GM23338 (cell line): ENCODE measurements around the gene SH3BP2. TPM values are rescaled to one million over a fixed set of nuclear protein-coding genes. Genes with fewer than 3 reads are reported as not detected.

Source experiments
- ATAC-seq: fragments of 200-7000 bp; cut with Tn5 transposase; 3 replicates; pipeline ENCODE4 v1.9.1; 2020
- DNase-seq: peaks from one replicate; pipeline ENCODE4 v3.0.0-alpha.2; 2015; ENCODE audit warnings: low spot score
- H2AFZ ChIP-seq: fragments of 200-600 bp; sonication (generic); 2 replicates; pipeline ENCODE4 v1.8.0; 2016; ENCODE audit warnings: antibody characterized with exemption, mild to moderate bottlenecking, moderate library complexity
- H3F3A ChIP-seq: fragments of 200-600 bp; sonication (generic); replicated peaks from 2 replicates; pipeline ENCODE4 v1.8.0; 2017; ENCODE audit warnings: antibody characterized with exemption, mixed run types, low read depth
- H3K27ac ChIP-seq: fragments of 200-600 bp; sonication (generic); 2 replicates; pipeline ENCODE4 v1.6.1; 2016; ENCODE audit warnings: low read depth
- H3K27me3 ChIP-seq: fragments of 200-600 bp; sonication (generic); 2 replicates; pipeline ENCODE4 v1.8.0; 2016; ENCODE audit warnings: mild to moderate bottlenecking, mixed run types, moderate library complexity; ENCODE audit not compliant: insufficient read depth
- H3K36me3 ChIP-seq: fragments of 200-600 bp; sonication (generic); 2 replicates; pipeline ENCODE4 v1.8.0; 2016; ENCODE audit warnings: mild to moderate bottlenecking; ENCODE audit not compliant: insufficient read depth
- H3K4me1 ChIP-seq: fragments of 200-600 bp; sonication (generic); 2 replicates; pipeline ENCODE4 v1.8.0; 2016; ENCODE audit warnings: mild to moderate bottlenecking, moderate library complexity; ENCODE audit not compliant: insufficient read depth
- H3K4me2 ChIP-seq: fragments of 200-600 bp; sonication (generic); 2 replicates; pipeline ENCODE4 v1.7.1; 2017; ENCODE audit warnings: mixed run types
- H3K4me3 ChIP-seq: fragments of 200-600 bp; sonication (generic); 2 replicates; pipeline ENCODE4 v1.6.1; 2016; ENCODE audit warnings: mixed run types
- H3K79me2 ChIP-seq: fragments of 200-600 bp; sonication (generic); replicated peaks from 2 replicates; pipeline ENCODE4 v1.8.0; 2017; ENCODE audit warnings: mild to moderate bottlenecking; ENCODE audit not compliant: insufficient read depth
- H3K9me2 ChIP-seq: fragments of 200-600 bp; sonication (generic); 2 replicates; pipeline ENCODE4 v1.8.0; 2017; ENCODE audit not compliant: insufficient read depth
- H4K20me1 ChIP-seq: fragments of 200-600 bp; sonication (generic); replicated peaks from 2 replicates; pipeline ENCODE4 v1.8.0; 2017; ENCODE audit warnings: mild to moderate bottlenecking; ENCODE audit not compliant: insufficient read depth
- H3K27ac Mint-ChIP-seq: 2 replicates; pipeline ENCODE4 v1.8.0; 2020; ENCODE audit warnings: inconsistent platforms, mild to moderate bottlenecking, moderate library complexity, mixed read lengths
- H3K27me3 Mint-ChIP-seq: 3 replicates; pipeline ENCODE4 v1.8.0; 2022; ENCODE audit warnings: low read depth, mild to moderate bottlenecking, moderate library complexity, mixed read lengths, inconsistent platforms; ENCODE audit not compliant: insufficient read depth, poor library complexity
- H3K36me3 Mint-ChIP-seq: 3 replicates; pipeline ENCODE4 v1.8.0; 2021; ENCODE audit warnings: low read depth, mild to moderate bottlenecking, inconsistent platforms, moderate library complexity, mixed read lengths
- H3K4me1 Mint-ChIP-seq: 3 replicates; pipeline ENCODE4 v1.8.0; 2020; ENCODE audit warnings: mild to moderate bottlenecking, inconsistent platforms, mixed read lengths
- H3K4me3 Mint-ChIP-seq: 3 replicates; pipeline ENCODE4 v1.8.0; 2021; ENCODE audit warnings: moderate library complexity, mild to moderate bottlenecking, inconsistent platforms, mixed read lengths
- H3K9me3 Mint-ChIP-seq: 3 replicates; pipeline ENCODE4 v1.8.0; 2020; ENCODE audit warnings: moderate library complexity, mild to moderate bottlenecking, inconsistent platforms, mixed read lengths
- CREB1 ChIP-seq: fragments of 250-450 bp; sonication (Bioruptor Pico); IDR thresholded peaks from 2 replicates; pipeline ENCODE4 v1.5.0; 2020; ENCODE audit warnings: low read depth, mild to moderate bottlenecking, moderate library complexity
- EZH2 ChIP-seq: fragments of 200-600 bp; sonication (generic); IDR thresholded peaks from one replicate; pipeline ENCODE4 v1.8.0; 2017; ENCODE audit warnings: antibody characterized with exemption, mild to moderate bottlenecking, low read depth; ENCODE audit not compliant: unreplicated experiment
- EZH2phosphoT487 ChIP-seq: fragments of 200-600 bp; sonication (generic); IDR thresholded peaks from one replicate; pipeline ENCODE4 v1.8.1; 2018; ENCODE audit warnings: antibody characterized with exemption; ENCODE audit not compliant: unreplicated experiment
- JUNB ChIP-seq: IDR thresholded peaks from one replicate; pipeline ENCODE4 v1.6.1; 2016; ENCODE audit warnings: antibody characterized with exemption; ENCODE audit not compliant: unreplicated experiment
- NANOG ChIP-seq: IDR thresholded peaks from 2 replicates; pipeline ENCODE4 v1.6.1; 2016; ENCODE audit warnings: antibody characterized with exemption, borderline replicate concordance
- POLR2AphosphoS5 ChIP-seq: IDR thresholded peaks from 2 replicates; pipeline ENCODE4 v1.6.1; 2016; ENCODE audit warnings: antibody characterized with exemption, low read depth
- STAT1 ChIP-seq: IDR thresholded peaks from one replicate; pipeline ENCODE4 v1.6.1; 2016; ENCODE audit warnings: antibody characterized with exemption; ENCODE audit not compliant: unreplicated experiment
- ZNF331 ChIP-seq: fragments of 250-450 bp; sonication (Bioruptor Pico); IDR thresholded peaks from 2 replicates; pipeline ENCODE4 v1.5.0; 2020; ENCODE audit warnings: low read depth, mild to moderate bottlenecking, moderate library complexity
- polyA plus RNA-seq: library from polyadenylated mRNA; unstranded; fragments of >200 nt; fragmentation: Nextera tagmentation; extraction: Ambion mirVana; gene quantifications from 2 replicates; pipeline ENCODE4 v1.2.1, GENCODE V29; 2016
- total RNA-seq: library from RNA; depleted of rRNA; stranded (reverse); fragments of >200 nt; shearing (Covaris generic); gene quantifications from 2 replicates; pipeline ENCODE4 v1.2.3, GENCODE V29; 2014
- TF ChIP-seq, protein P1 (sequence below): fragments of 250-450 bp; sonication (Bioruptor Pico); IDR thresholded peaks from 2 replicates; pipeline ENCODE4 v1.5.0; 2020; ENCODE audit warnings: mild to moderate bottlenecking, moderate library complexity

The SH3BP2 gene
- total and polyA plus RNA-seq, 2 experiments from 2014 or later, result 15.2 to 43.9 TPM

- TF ChIP-seq, protein P1, sequence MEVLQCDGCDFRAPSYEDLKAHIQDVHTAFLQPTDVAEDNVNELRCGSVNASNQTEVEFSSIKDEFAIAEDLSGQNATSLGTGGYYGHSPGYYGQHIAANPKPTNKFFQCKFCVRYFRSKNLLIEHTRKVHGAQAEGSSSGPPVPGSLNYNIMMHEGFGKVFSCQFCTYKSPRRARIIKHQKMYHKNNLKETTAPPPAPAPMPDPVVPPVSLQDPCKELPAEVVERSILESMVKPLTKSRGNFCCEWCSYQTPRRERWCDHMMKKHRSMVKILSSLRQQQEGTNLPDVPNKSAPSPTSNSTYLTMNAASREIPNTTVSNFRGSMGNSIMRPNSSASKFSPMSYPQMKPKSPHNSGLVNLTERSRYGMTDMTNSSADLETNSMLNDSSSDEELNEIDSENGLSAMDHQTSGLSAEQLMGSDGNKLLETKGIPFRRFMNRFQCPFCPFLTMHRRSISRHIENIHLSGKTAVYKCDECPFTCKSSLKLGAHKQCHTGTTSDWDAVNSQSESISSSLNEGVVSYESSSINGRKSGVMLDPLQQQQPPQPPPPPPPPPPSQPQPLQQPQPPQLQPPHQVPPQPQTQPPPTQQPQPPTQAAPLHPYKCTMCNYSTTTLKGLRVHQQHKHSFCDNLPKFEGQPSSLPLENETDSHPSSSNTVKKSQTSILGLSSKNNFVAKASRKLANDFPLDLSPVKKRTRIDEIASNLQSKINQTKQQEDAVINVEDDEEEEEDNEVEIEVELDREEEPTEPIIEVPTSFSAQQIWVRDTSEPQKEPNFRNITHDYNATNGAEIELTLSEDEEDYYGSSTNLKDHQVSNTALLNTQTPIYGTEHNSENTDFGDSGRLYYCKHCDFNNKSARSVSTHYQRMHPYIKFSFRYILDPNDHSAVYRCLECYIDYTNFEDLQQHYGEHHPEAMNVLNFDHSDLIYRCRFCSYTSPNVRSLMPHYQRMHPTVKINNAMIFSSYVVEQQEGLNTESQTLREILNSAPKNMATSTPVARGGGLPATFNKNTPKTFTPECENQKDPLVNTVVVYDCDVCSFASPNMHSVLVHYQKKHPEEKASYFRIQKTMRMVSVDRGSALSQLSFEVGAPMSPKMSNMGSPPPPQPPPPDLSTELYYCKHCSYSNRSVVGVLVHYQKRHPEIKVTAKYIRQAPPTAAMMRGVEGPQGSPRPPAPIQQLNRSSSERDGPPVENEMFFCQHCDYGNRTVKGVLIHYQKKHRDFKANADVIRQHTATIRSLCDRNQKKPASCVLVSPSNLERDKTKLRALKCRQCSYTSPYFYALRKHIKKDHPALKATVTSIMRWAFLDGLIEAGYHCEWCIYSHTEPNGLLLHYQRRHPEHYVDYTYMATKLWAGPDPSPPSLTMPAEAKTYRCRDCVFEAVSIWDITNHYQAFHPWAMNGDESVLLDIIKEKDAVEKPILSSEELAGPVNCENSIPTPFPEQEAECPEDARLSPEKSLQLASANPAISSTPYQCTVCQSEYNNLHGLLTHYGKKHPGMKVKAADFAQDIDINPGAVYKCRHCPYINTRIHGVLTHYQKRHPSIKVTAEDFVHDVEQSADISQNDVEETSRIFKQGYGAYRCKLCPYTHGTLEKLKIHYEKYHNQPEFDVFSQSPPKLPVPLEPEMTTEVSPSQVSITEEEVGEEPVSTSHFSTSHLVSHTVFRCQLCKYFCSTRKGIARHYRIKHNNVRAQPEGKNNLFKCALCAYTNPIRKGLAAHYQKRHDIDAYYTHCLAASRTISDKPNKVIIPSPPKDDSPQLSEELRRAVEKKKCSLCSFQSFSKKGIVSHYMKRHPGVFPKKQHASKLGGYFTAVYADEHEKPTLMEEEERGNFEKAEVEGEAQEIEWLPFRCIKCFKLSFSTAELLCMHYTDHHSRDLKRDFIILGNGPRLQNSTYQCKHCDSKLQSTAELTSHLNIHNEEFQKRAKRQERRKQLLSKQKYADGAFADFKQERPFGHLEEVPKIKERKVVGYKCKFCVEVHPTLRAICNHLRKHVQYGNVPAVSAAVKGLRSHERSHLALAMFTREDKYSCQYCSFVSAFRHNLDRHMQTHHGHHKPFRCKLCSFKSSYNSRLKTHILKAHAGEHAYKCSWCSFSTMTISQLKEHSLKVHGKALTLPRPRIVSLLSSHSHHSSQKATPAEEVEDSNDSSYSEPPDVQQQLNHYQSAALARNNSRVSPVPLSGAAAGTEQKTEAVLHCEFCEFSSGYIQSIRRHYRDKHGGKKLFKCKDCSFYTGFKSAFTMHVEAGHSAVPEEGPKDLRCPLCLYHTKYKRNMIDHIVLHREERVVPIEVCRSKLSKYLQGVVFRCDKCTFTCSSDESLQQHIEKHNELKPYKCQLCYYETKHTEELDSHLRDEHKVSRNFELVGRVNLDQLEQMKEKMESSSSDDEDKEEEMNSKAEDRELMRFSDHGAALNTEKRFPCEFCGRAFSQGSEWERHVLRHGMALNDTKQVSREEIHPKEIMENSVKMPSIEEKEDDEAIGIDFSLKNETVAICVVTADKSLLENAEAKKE (CRISPR knock-in tag), result no peak
- no peak for TF ChIP-seq JUNB
These were observed 7.3 kb upstream of the SH3BP2 start (continued) for GRCh38 chr4:2785613-2786012.

DNA sequence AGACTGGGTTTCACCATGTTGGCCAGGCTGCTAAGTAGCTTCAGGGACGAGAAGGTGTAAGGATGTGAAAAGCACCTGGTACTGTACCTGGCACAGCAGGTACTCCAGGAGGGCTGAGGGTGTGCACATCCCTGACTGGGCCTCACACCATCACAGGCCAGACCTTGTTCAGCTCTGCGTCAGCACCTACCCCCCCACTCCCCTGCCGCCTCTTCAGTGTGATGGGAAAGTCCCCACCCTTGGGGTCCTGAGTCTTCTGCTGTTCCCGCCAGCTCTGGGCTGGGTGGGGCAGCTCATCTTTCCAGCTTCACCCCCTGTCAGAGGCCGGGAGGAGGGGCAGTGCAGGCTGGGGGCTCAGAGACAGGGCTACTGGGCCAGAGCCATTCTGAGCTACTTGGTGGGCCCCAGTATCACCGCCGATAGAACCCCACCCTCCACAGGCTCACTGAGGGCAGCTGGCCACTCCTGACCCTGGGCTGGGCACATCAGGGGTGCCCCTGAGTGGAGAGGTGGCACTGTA lies 6.7 kb upstream of the SH3BP2 start:
- ATAC-seq (no peak), DNase-seq (no peak)
- no peak overlapping the region for H3K4me2 ChIP-seq
- H3K4me3 ChIP-seq, result no peak overlapping the region
- peaks cover 18% of the 10 kb centered on the region for H3K4me1 Mint-ChIP-seq
- H3K27ac ChIP-seq, result no peak overlapping the region
- H3K27ac Mint-ChIP-seq, result no peak overlapping the region
- H4K20me1 ChIP-seq, result no peaks in the 10 kb centered on the region
- H3K79me2 ChIP-seq, result no peaks in the 10 kb centered on the region
- 0 out of 2 replicates have a peak, but pooled peaks cover 3% of the 10 kb centered on the region for H3F3A ChIP-seq
- no peaks in the 10 kb centered on the region for H3K27me3 ChIP-seq
- H3K36me3 Mint-ChIP-seq, result peaks cover under 1% of the 10 kb centered on the region; the same call in 1 of the 3 replicates
- H3K36me3 ChIP-seq, result no peaks in the 10 kb centered on the region
- no peaks in the 10 kb centered on the region for H3K9me2 ChIP-seq
- no peaks in the 10 kb centered on the region; the same call in 1 of the 2 replicates for H3K4me1 ChIP-seq
- no peak overlapping the region for H3K4me3 Mint-ChIP-seq
- H2AFZ ChIP-seq, result no peak overlapping the region
- H3K9me3 Mint-ChIP-seq, result peaks cover 4% of the 10 kb centered on the region; the same call in 2 of the 3 replicates
- peaks cover 6% of the 10 kb centered on the region for H3K27me3 Mint-ChIP-seq
- TF ChIP-seq EZH2 (no peak), POLR2AphosphoS5 (no peak), EZH2phosphoT487 (no peak), CREB1 (CRISPR knock-in tag) (no peak), JUNB (no peak), ZNF331 (CRISPR knock-in tag) (no peak), STAT1 (no peak), NANOG (no peak)
- TF ChIP-seq, protein P1 (CRISPR knock-in tag), result no peak
